Testis (tissue), 5 donors: ENCODE measurements around the gene AAMDC. TPM values are rescaled to one million over a fixed set of nuclear protein-coding genes. Genes with fewer than 3 reads are reported as not detected.

Experiments used
- DNase-seq: peaks from one replicate; pipeline ENCODE4 v3.0.0-alpha.2; 2019
- H3K27ac ChIP-seq, 2 donors: fragments of 200-600 bp; sonication (generic); one replicate each; pipeline ENCODE4 v1.5.1; 2019
- H3K27me3 ChIP-seq: fragments of 200-600 bp; sonication (generic); one replicate; pipeline ENCODE4 v1.5.1; 2019
- H3K36me3 ChIP-seq: fragments of 200-600 bp; sonication (generic); one replicate; pipeline ENCODE4 v1.5.1; 2017; ENCODE audit warnings: low read depth; ENCODE audit errors: missing control alignments
- H3K4me1 ChIP-seq: fragments of 200-600 bp; sonication (generic); one replicate; pipeline ENCODE4 v1.5.1; 2019
- H3K4me3 ChIP-seq, 2 donors: fragments of 200-600 bp; sonication (generic); one replicate each; pipeline ENCODE4 v1.5.1; 2017 to 2019
- H3K9me3 ChIP-seq: fragments of 200-600 bp; sonication (generic); one replicate; pipeline ENCODE4 v1.5.1; 2017
- POLR2A ChIP-seq: fragments of 450-650 bp; IDR thresholded peaks from one replicate; pipeline ENCODE4 v1.6.1; 2017; ENCODE audit warnings: antibody characterized with exemption, mild to moderate bottlenecking, moderate library complexity
- WGBS, 2 donors: methylation state at CpG; one replicate each; pipeline ENCODE4 v1.1.5; 2018; 5-methylcytosine and 5-hydroxymethylcytosine counted together
- intact Hi-C: fragments of 100-400 bp; cut with DNase I; formaldehyde crosslinking; loops from one replicate; pipeline ENCODE4 v1.15.1; 2023; ENCODE audit warnings: low total_unique reads
- long read RNA-seq, 2 donors: transcript quantifications; one replicate each; lab custom pipeline, GENCODE V29; 2026
- polyA plus RNA-seq: library from polyadenylated mRNA; stranded (reverse); fragments of 350-450 nt; fragmentation: Illumina TruSeq; extraction: RNeasy Lipid Tissue Mini Kit (QIAGEN cat#74804); gene quantifications from one replicate; pipeline ENCODE4 v1.2.3, GENCODE V29; 2014; ENCODE audit warnings: low read depth, low replicate concordance; ENCODE audit not compliant: insufficient read depth
- total RNA-seq, 2 donors: library from RNA; depleted of rRNA; stranded (reverse); fragments of >200 nt; gene quantifications; one replicate each; pipeline ENCODE4 v1.2.3, GENCODE V29; 2016
- TF ChIP-seq, protein P1 (sequence below), 3 experiments: fragments of 450-650 bp in 2 of 3; fragments of 200-600 bp in 1 of 3; sonication (generic) in 1 of 3; IDR thresholded peaks; one replicate each; pipeline ENCODE4 v1.5.1; 2016 to 2019; ENCODE audit warnings: antibody characterized with exemption in 3 of 3, mild to moderate bottlenecking in 2 of 3, moderate library complexity in 1 of 3

AAMDC gene
- total RNA-seq (10 to 100 TPM; 20.2 to 22.0 TPM), polyA plus RNA-seq (56.6 TPM)
- long read RNA-seq, donor 1, transcript AAMDC-202 (4 exons, 531 nt), result major isoform, 48 of 94 reads
- long read RNA-seq, donor 1, transcript AAMDC-206 (5 exons, 579 nt), result minor isoform, 18 of 94 reads
- long read RNA-seq, donor 1, partial matches to known transcripts, result 19 of 94 reads
- long read RNA-seq, donor 1, other reads (novel, unspliced or antisense), result 5 of 94 reads
- long read RNA-seq, donor 2, transcript AAMDC-202 (4 exons, 531 nt), result major isoform, 22 of 42 reads
- long read RNA-seq, donor 2, transcript AAMDC-206 (5 exons, 579 nt), result minor isoform, 14 of 42 reads
- long read RNA-seq, donor 2, partial matches to known transcripts, result 6 of 42 reads
- long read RNA-seq, donor 2, other reads (novel, unspliced or antisense), result 0 of 42 reads

DNA sequence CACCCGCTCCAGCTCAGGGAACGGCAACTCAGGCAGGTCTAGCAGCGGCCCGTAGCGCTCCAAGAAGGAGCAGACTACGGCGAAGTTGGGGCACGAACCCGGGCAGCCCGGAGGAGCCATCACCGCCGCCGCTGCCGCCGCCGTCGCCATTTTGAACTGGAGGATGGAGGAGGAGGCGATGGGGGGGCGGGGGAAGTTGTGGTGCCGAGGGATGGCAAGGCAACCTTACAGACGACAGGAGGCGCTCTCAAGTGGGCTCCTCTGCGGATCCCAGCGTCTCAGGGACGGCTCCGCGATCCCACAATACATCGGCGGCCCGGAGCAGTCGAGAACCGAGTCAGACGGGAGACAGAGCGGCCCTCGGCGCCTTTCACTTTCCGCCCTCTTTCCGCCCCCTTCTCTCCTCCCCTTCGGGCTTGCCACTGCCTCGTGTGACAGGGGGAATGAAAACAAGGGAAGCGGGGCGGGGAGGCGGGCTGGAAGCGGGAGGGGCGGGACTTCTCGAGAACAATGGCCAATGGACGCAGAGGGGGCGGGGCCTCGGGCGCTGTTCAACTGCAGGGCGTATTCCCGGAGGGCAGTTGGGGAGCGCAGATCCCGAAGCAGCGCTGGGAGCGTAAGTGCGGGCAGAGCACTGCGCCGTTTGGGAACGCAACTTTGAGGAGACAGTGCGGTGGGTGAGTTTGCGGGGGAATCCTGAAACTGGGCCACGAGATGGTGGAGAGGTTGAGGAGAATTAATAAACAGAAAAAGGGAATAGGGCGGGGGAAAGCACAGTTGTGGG, at the start of gene AAMDC, which contains the start of gene RSF1:
Gene AAMDC (plus strand): TSS at position 580 of the 784 bp plus-strand sequence. CDS start 21,353 bp downstream, outside the sequence.
Gene RSF1 (minus strand): TSS at position 158 of the 784 bp plus-strand sequence. CDS start 8 bp downstream, at position 150.
- Histone ChIP-seq H3K4me3 (peak within 1 kb of the TSS; percentile 84 to 100), H3K36me3 (no peaks in the 10 kb centered on the region), H3K27me3 (no peaks in the 10 kb centered on the region), H3K27ac (peak within 1 kb of the TSS; percentile 94 to 98), H3K4me1 (peaks cover 18% of the 10 kb centered on the region), H3K9me3 (no peaks in the 10 kb centered on the region)
- WGBS, 2 donors, result 1% methylated on average over 24 to 60 of the region's 64 CpGs
- intact Hi-C loops, result loop anchor here (10.0 kb wide), 1 partner anchor 174 kb away; the partner anchor contains the start of gene INTS4
- peak; percentile 100 for DNase-seq
- peak; percentile 64 for TF ChIP-seq POLR2A
- TF ChIP-seq, protein P1, sequence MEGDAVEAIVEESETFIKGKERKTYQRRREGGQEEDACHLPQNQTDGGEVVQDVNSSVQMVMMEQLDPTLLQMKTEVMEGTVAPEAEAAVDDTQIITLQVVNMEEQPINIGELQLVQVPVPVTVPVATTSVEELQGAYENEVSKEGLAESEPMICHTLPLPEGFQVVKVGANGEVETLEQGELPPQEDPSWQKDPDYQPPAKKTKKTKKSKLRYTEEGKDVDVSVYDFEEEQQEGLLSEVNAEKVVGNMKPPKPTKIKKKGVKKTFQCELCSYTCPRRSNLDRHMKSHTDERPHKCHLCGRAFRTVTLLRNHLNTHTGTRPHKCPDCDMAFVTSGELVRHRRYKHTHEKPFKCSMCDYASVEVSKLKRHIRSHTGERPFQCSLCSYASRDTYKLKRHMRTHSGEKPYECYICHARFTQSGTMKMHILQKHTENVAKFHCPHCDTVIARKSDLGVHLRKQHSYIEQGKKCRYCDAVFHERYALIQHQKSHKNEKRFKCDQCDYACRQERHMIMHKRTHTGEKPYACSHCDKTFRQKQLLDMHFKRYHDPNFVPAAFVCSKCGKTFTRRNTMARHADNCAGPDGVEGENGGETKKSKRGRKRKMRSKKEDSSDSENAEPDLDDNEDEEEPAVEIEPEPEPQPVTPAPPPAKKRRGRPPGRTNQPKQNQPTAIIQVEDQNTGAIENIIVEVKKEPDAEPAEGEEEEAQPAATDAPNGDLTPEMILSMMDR (IDR thresholded peaks at IDR 0.05), result peak; percentile 22 to 68 (median 60)

GRCh38 chr11:77775936-77776335, 45.0 kb upstream of the AAMDC start:
- WGBS, 2 donors, result 48 to 56% methylated on average over 2 of the region's 2 CpGs
- Histone ChIP-seq H3K36me3 (no peaks in the 10 kb centered on the region), H3K27ac (no peak overlapping the region), H3K4me3 (no peak overlapping the region), H3K4me1 (no peaks in the 10 kb centered on the region), H3K27me3 (no peaks in the 10 kb centered on the region), H3K9me3 (no peaks in the 10 kb centered on the region)
- intact Hi-C loops, result no loop called here
- no peak for DNase-seq
- TF ChIP-seq POLR2A, result no peak
- TF ChIP-seq, protein P1 (IDR thresholded peaks at IDR 0.05), result no peak

DNA sequence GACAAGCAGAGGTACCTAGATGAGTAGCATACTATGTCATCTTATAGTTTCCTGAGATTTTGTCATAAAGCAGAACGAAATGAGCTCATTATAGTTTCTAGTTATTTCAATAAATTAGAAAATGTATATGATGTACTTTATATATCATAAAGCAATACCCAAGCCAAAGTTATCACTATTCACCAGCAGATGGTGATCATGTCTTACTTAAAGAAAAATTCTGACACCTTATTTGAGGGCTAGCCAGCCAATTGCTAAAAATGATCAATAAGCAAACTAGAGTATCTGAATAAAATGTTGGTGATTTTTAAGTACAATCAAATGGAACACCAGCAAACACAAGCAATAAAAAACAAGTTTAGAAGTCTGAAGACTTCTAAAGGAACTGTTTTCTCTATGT, 44.5 kb upstream of the AAMDC start:
- no peak for DNase-seq
- Histone ChIP-seq H3K4me1 (no peaks in the 10 kb centered on the region), H3K27me3 (no peaks in the 10 kb centered on the region), H3K27ac (no peak overlapping the region), H3K4me3 (no peak overlapping the region), H3K36me3 (no peaks in the 10 kb centered on the region), H3K9me3 (no peaks in the 10 kb centered on the region)
- TF ChIP-seq, protein P1 (IDR thresholded peaks at IDR 0.05), result no peak
- no peak for TF ChIP-seq POLR2A
- WGBS, 2 donors, result 69 to 90% methylated on average over 1 of the region's 1 CpG
- intact Hi-C loops, result no loop called here

- no peak for TF ChIP-seq POLR2A
- TF ChIP-seq, protein P1 (IDR thresholded peaks at IDR 0.05), result no peak
- DNase-seq, result no peak
- Histone ChIP-seq H3K4me1 (no peaks in the 10 kb centered on the region), H3K4me3 (no peak overlapping the region), H3K9me3 (no peaks in the 10 kb centered on the region), H3K27ac (no peak overlapping the region), H3K27me3 (no peaks in the 10 kb centered on the region), H3K36me3 (no peaks in the 10 kb centered on the region)
- intact Hi-C loops, result no loop called here
- 90 to 96% methylated on average over 1 of the region's 1 CpG for WGBS, 2 donors
These were observed 42.8 kb upstream of the AAMDC start for GRCh38 chr11:77778118-77778517.
